Vagina (tissue), 2 donors: ENCODE data around the gene ZC3H4.

Experiments
- CTCF ChIP-seq, 3 experiments: fragments of 450-650 bp in 2 of 3; fragments of 200-600 bp in 1 of 3; sonication (generic) in 1 of 3; IDR thresholded peaks; one replicate each; pipeline ENCODE4 v1.5.1; 2017 to 2019; ENCODE audit warnings: antibody characterized with exemption in 3 of 3, mild to moderate bottlenecking in 2 of 3, moderate library complexity in 2 of 3
- POLR2A ChIP-seq, 2 donors: fragments of 450-650 bp; IDR thresholded peaks; one replicate each; pipeline ENCODE4 v1.6.1; 2017; ENCODE audit warnings: antibody characterized with exemption in 2 of 2, mild to moderate bottlenecking in 2 of 2, moderate library complexity in 2 of 2
- POLR2AphosphoS5 ChIP-seq, 2 donors: sonication (generic); formaldehyde crosslinking; IDR thresholded peaks; one replicate each; pipeline ENCODE4 v1.9.0; 2017; ENCODE audit warnings: antibody characterized with exemption in 2 of 2, mild to moderate bottlenecking in 2 of 2, low read depth in 1 of 2; ENCODE audit not compliant: insufficient read depth in 1 of 2

GRCh38 chr19:47113850-47114651 is 475 bp upstream of the ZC3H4 start:
- TF ChIP-seq CTCF (IDR thresholded peaks at IDR 0.05) (no peak), POLR2A (IDR thresholded peaks at IDR 0.05) (no peak), POLR2AphosphoS5 (IDR thresholded peaks at IDR 0.05; ENCODE audit: insufficient read depth in 1 of 2, low read depth in 1 of 2) (no peak)
